GM21619 (cell line): ENCODE measurements around the gene WDR1.
A peak's percentile ranks its signal among the peaks of the same experiment; 100 is the strongest.

Experiments
- ATAC-seq: cut with Tn5 transposase; IDR thresholded peaks from one replicate; pipeline ENCODE4 v1.9.1; 2021; ENCODE audit not compliant: unreplicated experiment

WDR1 gene

GRCh38 chr4:10099499-10100325 lies 16.9 kb downstream of the WDR1 start:
- ATAC-seq: no peak

DNA sequence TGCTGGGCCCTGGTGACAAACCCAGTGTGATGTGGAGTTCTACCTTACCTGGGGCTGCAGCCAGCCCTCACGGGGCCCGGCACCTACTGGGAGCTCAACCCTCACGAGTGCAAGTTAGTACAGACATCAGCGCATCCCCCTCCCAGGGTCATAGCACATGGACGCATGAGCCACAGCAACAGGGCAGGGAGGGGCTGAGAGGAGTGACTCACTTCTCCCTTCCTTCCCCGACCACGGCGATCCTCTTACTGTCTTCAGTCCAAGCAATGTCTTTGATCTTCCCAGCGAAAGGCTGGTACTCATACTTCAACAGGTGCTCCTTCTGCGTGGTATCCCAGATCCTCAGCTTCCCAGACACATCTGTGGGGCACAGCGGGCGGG lies 17.8 kb downstream of the WDR1 start:
- ATAC-seq: no peak

GRCh38 chr4:10097906-10098779 lies 18.5 kb downstream of the WDR1 start:
- ATAC-seq: no peak

DNA sequence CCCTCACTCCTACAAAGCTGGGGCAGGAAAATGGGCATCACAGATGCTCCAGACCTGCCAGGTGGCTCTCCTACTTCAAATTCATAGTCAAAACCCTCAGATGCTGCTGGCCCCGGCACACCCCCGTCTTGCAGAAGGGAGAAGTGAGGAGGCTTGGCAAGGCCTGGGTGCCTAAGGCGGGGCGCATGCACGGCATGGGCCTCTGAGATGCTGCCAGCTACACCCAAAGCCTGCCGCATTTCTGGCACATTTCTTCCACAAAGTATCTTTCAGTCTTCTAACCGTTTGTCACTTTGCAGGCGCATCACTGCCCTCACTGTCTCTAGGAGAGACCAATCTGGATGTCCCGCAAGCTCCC lies 19.6 kb downstream of the WDR1 start:
- no peak for ATAC-seq

- ATAC-seq: peak; percentile 68
Measured at GRCh38 chr4:10096201-10096977, 20.2 kb downstream of the WDR1 start.

DNA sequence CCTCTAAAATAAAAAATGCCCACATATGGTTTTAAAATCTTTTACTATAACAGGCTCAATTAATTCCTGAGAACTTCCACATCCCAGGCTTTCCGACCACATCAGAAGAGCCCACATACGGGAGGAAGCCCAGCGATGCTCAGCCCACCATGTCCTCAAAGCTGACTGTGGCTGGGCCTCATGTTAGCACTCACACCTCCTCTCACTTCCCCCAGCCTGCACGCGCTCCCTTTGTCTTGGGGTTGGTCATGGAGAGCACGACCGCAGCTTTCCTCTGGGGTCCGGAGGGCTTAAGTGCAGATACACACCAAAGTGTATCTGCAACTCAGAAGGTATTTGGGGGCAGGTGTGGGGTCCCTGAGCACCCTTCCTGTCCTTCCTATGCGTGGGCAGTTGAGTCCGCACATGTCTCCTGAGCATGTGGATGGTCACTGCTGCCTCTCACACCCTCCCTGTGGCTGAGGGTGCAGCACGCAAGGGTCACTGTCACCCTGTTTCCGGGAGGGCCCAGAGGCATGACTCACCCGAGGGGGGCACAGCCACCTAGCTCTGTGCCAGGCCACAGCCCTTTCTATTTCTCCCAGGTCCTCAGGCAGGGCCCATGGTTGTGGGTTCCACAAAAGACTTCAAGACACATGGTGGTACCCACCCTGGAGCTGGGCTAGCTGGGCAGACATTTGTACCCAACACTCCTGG lies 21.2 kb downstream of the WDR1 start:
- ATAC-seq: peak; percentile 11

DNA sequence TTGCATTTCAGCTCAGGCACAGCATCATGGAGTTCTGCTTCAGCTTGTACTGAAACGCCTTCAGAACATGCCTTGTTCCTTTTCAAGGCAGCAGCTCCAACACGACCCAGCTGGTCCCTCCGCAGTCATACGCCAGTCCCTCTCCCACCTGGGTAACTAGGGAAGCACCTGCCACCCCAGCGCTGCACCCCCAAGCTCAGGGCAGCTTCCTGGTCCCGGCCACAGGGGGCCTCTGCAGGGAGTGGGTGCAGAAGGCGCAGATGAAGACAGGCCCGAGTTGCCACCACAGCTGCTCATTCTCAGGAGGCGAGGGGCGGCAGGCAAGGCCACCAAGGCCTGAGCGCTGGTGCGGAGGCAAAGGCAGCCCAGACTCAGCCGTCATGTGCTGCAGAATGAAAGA lies 21.8 kb downstream of the WDR1 start:
- ATAC-seq: no peak

GRCh38 chr4:10093801-10094552 lies 22.6 kb downstream of the WDR1 start:
- ATAC-seq: no peak

- no peak for ATAC-seq
Measured at GRCh38 chr4:10093271-10093621, 23.4 kb downstream of the WDR1 start.

- ATAC-seq: no peak
Measured at GRCh38 chr4:10092481-10093270, 23.9 kb downstream of the WDR1 start.

DNA sequence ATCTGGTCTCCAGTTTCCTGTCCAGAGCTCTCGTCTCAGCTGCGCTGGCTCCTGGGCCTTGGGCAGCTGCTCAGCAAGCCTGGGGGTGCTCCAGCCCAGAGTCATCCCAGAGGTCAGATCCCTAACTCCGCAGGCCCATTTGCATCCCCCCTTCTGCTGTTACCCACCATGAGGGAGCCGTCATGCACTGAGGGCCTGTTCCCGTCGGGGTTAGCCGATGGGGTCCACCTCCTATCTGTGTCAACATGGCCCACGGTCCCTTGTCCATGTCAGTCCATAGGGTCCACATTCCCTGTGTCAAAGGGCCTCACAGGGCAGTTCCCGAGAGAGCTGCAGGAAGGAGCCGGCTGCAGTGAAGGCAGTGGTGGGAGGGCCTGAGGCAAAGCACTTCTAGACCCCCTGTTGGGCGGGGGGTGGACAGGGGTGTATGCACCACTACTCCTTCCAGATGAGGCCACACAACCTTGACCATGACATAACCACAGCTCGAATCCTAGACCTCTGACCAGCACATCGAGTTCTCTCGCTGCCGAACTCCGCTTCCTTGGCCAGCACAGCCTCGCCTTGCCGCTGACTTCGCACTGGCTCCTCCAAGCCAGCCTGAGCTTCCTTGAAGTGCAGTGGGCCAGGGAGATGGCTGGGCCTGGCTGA lies 24.9 kb downstream of the WDR1 start:
- ATAC-seq: no peak

DNA sequence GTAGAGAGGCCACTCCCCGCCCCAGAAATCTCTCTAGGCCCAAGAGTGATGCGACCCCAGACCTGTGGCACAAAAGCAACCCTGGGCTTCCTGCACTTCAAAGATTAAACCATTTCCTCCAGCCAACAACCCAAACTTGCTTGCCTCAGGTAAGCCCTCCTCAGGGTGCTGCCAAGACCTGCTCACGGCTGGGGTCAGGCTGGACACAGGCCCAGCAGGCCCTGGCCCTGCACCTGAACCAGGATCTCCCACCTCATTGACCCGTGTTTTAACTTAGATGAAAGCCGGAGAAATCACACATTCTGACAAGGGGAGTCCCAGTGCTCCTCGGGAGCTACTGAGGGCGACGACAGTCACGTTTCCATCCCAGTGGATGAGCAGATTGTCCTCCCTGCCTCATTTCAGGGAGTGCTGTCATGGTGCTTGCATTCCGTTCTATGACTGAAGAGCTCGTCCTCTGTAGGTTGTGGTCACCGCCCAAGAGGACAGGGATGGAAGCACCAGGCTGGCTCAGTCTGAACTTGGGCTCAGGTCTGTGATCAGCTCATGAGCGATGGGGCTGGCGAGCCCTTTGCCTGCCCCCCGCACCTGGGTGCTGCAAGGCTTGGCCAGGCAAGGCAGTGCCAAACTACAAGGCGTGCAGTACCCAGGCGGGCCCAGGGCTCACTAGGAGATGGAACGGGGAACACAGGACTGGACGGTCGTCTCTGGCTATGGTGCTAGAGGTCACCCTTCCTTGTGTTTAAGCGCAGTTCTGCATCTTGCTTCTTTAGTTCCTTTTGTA lies 25.9 kb downstream of the WDR1 start:
- no peak for ATAC-seq

DNA sequence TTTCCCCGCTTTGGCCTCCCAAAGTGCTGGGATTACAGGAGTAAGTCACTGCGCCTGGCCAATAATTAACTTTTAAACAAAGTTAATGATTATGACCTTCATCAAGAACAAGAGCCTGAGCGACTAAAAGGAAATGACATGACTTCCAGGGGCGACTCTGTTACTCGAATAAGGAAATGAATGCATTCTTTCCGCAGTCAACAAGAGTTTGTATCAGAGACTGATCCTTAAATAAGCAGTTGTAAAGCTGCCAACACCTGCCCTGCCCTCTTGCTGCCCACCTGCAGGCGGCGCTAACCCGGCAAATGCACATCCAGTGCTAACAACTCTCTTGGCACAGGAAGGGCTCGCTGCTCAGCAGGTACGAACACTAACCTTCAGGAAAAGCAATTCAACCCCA lies 27.3 kb downstream of the WDR1 start:
- ATAC-seq: no peak

DNA sequence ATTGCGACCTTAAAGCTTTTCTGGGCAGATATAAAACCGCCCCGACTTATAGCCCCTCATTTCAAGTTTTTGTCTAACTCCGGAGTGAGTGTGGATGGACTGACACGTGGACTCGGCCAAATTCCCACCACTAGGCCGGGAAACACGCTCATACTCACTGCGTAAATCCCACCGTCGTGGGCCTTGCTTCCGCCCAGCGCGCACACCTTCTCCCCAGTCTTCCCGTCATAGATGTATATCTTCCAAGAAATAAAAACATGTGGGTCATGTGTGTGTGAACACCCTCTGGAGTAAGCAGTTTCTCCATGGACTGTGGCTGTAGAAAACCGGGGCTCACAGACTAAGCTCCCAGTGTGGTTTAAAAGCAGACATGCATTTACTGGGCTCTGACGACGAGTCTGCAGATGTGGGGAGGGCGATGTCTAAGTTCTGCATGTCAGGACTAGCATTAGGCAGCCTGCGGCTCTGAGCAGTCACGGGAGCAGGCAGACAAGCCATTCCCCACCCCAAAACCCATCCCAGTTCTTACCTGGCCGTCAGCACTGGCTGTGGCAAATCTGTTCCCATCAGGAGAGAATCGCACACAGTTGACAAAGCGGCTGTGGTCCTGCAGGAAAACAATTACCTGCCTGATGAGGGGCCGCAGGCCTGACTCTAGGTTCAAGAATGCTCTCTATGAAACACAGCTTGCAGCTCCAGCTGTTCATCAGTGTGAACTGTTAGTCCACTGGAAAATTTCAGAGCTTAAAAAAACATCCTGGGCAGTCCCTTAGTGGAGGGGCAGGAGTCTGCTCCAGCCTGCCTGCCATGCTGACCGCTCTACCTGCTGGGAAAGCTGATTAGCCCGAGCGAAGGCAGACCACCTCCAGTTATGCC lies 28.2 kb downstream of the WDR1 start:
- no peak for ATAC-seq

- ATAC-seq: no peak
Measured at GRCh38 chr4:10087152-10087791, 29.3 kb downstream of the WDR1 start.

DNA sequence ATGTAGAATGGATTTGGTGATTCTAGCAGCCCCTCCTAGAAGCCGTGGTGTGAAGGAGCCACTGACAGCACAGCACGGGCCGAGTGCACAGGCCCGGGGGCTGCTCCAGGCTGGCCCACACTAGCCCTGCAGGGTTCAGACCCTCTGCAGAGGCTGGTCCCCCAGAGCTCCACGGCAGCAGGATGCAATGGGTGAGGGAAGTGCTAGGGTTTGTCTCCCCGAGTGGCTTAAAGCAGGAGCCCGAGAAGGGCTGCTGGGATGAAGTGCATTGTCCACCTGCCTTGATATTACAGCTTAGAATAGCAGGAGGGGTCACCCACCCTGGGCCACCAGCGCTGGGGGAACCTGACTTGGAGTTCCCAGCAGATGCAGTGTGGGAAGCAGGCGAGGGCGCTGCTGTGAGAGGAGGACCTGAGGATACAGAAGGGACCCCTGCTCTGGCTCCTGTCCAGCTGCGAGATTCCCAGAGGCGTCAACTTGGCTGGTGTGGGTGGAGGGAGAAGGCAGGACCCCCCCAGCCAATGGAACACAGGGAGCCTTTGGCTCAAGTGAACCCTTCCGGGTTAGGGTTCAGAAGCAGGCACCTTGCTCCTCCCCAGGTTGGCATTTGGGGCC lies 30.0 kb downstream of the WDR1 start:
- ATAC-seq: no peak
